Activated CD8-positive, alpha-beta memory T cell treated with anti-CD3 and anti-CD28 coated beads, Interleukin-2, amount 10 ng/mL, durations not matched to agents 7 days and 5 days (primary cell): ENCODE data around the gene CPXM2. TPM values are rescaled to one million over a fixed set of nuclear protein-coding genes. Genes with fewer than 3 reads are reported as not detected.

ENCODE experiments used
- ATAC-seq: fragments of 150-1000 bp; cut with Tn5 transposase; one replicate; pipeline ENCODE4 v1.10.0; 2021; ENCODE audit warnings: moderate library complexity
- CTCF ChIA-PET: fragments of 350-600 bp; sonication (Branson Sonifier 250); formaldehyde crosslinking; loops from one replicate; lab custom pipeline; 2021; ENCODE audit warnings: antibody characterized with exemption; lab: Charles Lee
- DNase-seq: peaks from one replicate; pipeline ENCODE4 v3.0.0-alpha.2; 2020
- H3K27ac Mint-ChIP-seq: one replicate; pipeline ENCODE4 v1.8.0; 2021; ENCODE audit warnings: mild to moderate bottlenecking, mixed read lengths
- H3K27me3 Mint-ChIP-seq: one replicate; pipeline ENCODE4 v1.8.0; 2021; ENCODE audit warnings: mixed read lengths
- H3K36me3 Mint-ChIP-seq: one replicate; pipeline ENCODE4 v1.8.0; 2021; ENCODE audit warnings: mild to moderate bottlenecking, mixed read lengths
- H3K4me1 Mint-ChIP-seq: one replicate; pipeline ENCODE4 v1.8.0; 2021; ENCODE audit warnings: mixed read lengths
- H3K4me3 Mint-ChIP-seq: one replicate; pipeline ENCODE4 v1.8.0; 2021; ENCODE audit warnings: mild to moderate bottlenecking, moderate library complexity, mixed read lengths
- H3K9me3 Mint-ChIP-seq: one replicate; pipeline ENCODE4 v1.8.0; 2022; ENCODE audit warnings: low read depth, mixed read lengths
- total RNA-seq, 2 experiments: library from RNA; stranded (reverse); gene quantifications; one replicate each; pipeline ENCODE4 v1.2.3, GENCODE V29; 2021

Gene CPXM2
- total RNA-seq, 2 experiments from 2014 or later = not detected

DNA sequence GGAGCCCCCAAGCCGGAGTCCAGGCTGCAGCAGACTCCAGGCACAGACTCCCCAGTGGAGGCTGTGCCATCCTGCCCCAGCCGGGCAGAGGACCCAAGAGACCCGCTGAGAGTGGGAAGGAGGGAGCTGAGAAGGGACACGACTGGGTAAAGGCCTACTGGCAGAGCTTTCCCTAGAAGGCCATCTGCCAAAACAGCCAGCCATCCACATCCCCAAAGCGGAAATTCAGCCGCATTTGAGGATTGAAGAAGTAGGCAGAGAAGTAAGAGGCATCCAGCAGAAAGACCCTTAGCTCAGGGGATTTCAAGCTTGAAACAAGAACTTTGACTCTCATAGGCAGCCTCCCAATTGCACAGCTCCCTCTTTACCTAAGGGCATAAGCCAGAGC lies 857 bp downstream of the CPXM2 start:
- H3K4me3 Mint-ChIP-seq = no peak overlapping the region
- H3K27ac Mint-ChIP-seq = no peak overlapping the region

DNA sequence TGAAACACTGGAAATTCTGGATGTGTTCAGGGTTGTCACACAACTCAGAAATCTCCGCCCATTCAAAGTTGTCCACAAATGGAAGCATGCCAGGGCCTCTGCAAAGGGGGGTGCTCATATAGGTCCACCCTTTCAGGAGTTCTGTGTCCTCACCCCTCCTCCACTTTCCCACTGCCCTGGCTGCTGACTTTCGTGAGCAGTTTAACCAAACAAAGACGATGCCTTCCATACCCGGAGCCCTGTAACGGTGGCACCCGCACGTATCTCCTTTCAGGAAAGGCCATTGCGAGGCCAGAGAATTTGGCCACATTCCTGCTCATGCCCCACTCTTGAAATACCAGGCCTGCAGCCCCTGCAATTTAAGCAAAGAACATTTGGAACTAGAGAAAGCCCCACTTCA lies 1.4 kb downstream of the CPXM2 start:
- Mint-ChIP-seq H3K4me3 (no peak overlapping the region), H3K27me3 (peaks cover 26% of the 10 kb centered on the region), H3K4me1 (no peaks in the 10 kb centered on the region), H3K27ac (no peak overlapping the region), H3K36me3 (no peaks in the 10 kb centered on the region), H3K9me3 (no peaks in the 10 kb centered on the region)
- ATAC-seq (no peak), DNase-seq (no peak)
- CTCF ChIA-PET = interaction anchor here (0.6 kb wide), 1 partner anchor 1010 kb away, joined by 3 read pairs; no protein-coding TSS in a partner anchor

More for the DNA sequence above, 857 bp downstream of the CPXM2 start:
- peaks cover 26% of the 10 kb centered on the region for H3K27me3 Mint-ChIP-seq
- ATAC-seq (no peak), DNase-seq (no peak)
- H3K4me1 Mint-ChIP-seq = no peaks in the 10 kb centered on the region
- no peaks in the 10 kb centered on the region for H3K36me3 Mint-ChIP-seq
- CTCF ChIA-PET = no interaction called here
- no peaks in the 10 kb centered on the region for H3K9me3 Mint-ChIP-seq

DNA sequence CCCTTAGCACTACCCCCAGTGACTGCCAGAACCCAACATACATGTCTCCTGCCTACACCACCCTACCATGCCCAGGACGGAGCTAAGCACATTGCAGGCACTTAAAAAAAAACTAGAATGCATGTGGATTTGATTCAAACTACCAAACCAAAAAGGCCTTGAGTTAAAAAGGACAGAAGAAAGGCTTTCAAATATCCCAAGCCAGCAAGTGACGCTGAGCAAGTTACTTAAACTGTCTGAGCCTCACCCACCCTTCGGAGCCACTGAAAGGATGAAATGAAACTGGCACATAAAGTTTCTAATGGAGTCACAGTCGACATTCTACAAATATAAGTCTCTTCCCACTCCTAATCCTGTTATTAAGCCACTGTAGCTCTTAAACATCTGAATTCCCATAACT lies 1.8 kb downstream of the CPXM2 start:
- ATAC-seq = no peak
- CTCF ChIA-PET = interaction anchor here (0.6 kb wide), 1 partner anchor 1011 kb away, joined by 3 read pairs; no protein-coding TSS in a partner anchor
- Mint-ChIP-seq H3K27ac (no peak overlapping the region), H3K4me1 (no peaks in the 10 kb centered on the region), H3K36me3 (no peaks in the 10 kb centered on the region), H3K27me3 (peaks cover 26% of the 10 kb centered on the region), H3K4me3 (no peak overlapping the region), H3K9me3 (no peaks in the 10 kb centered on the region)
- DNase-seq = no peak

DNA sequence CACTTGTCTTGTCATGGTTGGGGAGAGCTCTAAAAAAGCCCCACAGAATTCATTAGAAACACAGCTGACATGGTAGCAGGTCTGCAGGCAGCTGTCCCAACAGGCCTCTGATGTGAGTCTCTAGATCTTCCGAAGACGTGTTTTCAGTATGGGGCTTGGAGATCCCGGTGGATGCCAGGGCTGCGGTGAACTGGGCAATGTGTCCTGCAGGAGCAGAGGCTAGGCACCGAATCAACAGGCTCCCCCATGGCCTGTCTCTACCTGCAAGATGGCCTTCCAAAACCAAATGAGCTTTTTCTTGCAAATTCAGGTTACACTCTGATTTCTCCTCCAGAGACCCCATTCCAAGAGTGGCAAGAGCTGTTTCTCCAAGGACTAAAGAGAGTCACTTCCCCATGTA lies 2.9 kb downstream of the CPXM2 start:
- Mint-ChIP-seq H3K4me1 (no peaks in the 10 kb centered on the region), H3K9me3 (no peaks in the 10 kb centered on the region), H3K36me3 (no peaks in the 10 kb centered on the region), H3K4me3 (no peak overlapping the region), H3K27me3 (peaks cover 26% of the 10 kb centered on the region), H3K27ac (no peak overlapping the region)
- DNase-seq (no peak), ATAC-seq (no peak)
- CTCF ChIA-PET = no interaction called here

DNA sequence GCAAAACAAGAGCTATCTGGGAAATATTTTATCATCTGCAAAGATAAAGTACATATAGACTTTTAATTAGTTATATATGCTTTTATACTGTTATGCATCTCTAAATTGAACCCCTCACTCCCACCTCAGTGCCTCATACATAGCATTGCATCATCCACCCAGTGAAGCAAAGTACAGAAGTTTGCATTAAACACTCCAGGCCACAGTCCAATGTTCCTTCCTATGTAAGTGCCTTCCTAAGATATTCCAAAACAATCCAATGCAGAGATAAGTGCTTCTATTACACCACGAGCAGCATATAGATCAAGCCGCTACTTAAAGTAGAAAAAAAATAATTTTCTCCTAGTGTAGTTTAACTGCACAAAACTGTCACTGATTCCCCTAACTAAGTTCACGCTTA lies 3.4 kb downstream of the CPXM2 start:
- Mint-ChIP-seq H3K27me3 (peaks cover 26% of the 10 kb centered on the region), H3K36me3 (no peaks in the 10 kb centered on the region), H3K27ac (no peak overlapping the region), H3K4me1 (no peaks in the 10 kb centered on the region), H3K4me3 (no peak overlapping the region), H3K9me3 (no peaks in the 10 kb centered on the region)
- ATAC-seq (no peak), DNase-seq (no peak)
- CTCF ChIA-PET = no interaction called here

DNA sequence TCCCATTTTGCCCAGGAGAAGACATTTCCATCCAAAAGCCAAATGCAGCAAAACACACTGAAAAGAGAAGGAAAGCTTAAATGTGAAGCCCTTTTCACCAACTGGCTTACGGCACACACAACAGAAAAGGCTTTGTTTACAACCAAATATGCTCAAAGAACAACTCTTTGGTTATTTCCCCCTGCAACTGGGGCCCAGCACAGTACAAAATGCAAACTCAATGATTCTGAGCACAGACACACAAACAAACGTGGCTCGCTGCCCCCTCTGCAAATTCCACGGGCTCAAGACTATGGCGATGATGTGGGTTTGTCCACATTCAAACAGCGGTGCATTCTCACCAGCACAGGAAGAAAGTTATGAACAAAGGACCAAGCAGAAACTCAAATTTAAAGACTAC lies 5.3 kb downstream of the CPXM2 start:
- Mint-ChIP-seq H3K4me1 (no peaks in the 10 kb centered on the region), H3K4me3 (no peak overlapping the region), H3K27ac (no peak overlapping the region), H3K27me3 (peaks cover 15% of the 10 kb centered on the region), H3K9me3 (no peaks in the 10 kb centered on the region), H3K36me3 (no peaks in the 10 kb centered on the region)
- DNase-seq (no peak), ATAC-seq (no peak)
- CTCF ChIA-PET = no interaction called here

DNA sequence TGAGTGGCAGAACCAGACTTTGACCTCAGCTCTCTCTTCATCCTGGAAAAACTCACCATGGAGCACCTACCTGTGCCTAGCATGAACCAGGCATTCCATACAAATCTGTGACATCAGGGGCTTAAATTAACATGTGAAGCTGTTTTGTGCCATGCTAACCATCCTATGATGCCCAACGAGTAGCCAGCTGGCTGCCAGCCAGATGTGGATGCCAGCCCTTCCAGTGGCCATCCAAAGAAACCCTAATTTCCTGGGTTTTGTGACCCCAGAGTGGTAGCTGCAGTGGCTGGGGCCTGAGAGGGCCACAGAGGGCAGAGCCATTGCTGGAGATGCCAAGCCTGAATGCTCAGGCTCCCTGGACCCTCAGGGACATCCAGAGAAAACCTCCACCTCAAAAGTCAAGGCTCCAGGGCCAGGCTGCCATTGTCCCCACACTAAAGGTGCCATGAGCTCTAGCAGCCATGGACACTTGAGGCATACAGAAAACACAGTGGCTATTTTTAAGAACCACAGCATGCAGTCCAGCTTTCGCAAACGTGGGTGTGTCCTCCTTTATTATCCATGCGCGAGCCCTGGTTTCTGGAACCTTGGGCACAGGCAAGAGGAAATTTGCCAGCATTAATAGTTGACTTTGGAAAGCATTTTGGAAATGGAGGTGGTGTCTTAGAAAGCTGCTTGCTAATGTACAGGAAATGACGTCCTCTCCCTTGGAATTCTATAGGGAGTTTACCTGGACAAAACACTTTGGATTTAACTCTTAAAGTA lies 6.0 kb downstream of the CPXM2 start:
- ATAC-seq (no peak), DNase-seq (no peak)
- H3K36me3 Mint-ChIP-seq = no peaks in the 10 kb centered on the region
- no peaks in the 10 kb centered on the region for H3K9me3 Mint-ChIP-seq
- CTCF ChIA-PET = no interaction called here
- H3K4me3 Mint-ChIP-seq = no peak overlapping the region
- peaks cover 11% of the 10 kb centered on the region for H3K27me3 Mint-ChIP-seq
- no peak overlapping the region for H3K27ac Mint-ChIP-seq
- H3K4me1 Mint-ChIP-seq = no peaks in the 10 kb centered on the region

DNA sequence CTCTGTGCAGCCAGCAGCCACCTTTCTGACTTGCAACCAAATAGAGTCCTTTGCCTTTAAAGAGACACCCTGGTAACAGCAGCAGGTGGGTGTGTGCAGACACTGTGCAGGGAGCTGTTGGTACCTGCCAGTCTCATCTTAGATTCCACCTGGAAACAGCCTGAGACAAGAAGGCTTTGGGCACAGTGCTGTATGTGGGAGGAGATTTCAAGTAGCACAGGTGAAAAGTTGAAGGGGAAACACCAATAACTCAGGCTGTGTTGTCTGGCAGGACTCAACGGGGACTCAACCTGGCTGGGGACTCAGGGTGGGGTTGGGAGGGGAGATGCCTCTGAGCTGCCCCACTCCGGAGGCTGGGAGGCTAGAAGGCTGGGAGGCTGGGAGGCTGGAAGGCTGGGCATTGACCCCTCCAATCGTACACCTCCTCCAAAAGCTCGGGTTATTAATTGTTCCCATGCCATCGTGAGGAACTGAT lies 6.7 kb downstream of the CPXM2 start:
- no peak for ATAC-seq
- H3K27ac Mint-ChIP-seq = no peak overlapping the region
- no peak overlapping the region for H3K4me3 Mint-ChIP-seq
- H3K9me3 Mint-ChIP-seq = no peaks in the 10 kb centered on the region
- no peaks in the 10 kb centered on the region for H3K4me1 Mint-ChIP-seq
- CTCF ChIA-PET = no interaction called here
- peaks cover 4% of the 10 kb centered on the region for H3K27me3 Mint-ChIP-seq
- H3K36me3 Mint-ChIP-seq = no peaks in the 10 kb centered on the region
- DNase-seq = no peak

DNA sequence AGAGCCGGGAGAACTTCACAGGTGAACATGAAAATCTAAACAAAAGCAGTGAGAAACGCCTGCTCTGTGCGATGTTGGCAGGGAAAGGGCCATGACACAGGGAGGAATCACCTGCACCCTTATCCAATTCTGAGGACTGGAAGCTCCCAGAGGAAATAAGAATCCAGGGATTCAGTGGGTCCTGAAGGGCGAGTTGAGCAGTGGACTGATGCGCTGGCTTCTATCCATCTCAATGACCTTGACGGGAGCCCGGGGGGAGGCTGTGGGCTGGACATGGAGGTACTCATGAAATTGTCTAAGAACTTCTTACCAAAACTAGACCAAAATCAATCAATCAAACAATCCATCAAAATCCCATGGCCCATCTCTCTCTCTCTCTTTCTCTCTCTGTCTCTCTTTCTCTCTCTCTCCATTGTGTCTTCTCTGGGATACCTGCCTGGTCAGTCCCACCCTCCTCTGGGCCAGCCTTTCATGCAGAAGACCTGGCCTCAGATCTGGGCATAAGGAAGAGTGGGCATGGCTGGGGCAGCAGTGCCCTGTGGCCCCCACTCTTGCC lies 7.2 kb downstream of the CPXM2 start:
- no peaks in the 10 kb centered on the region for H3K4me1 Mint-ChIP-seq
- H3K27me3 Mint-ChIP-seq = peaks cover under 1% of the 10 kb centered on the region
- CTCF ChIA-PET = no interaction called here
- ATAC-seq (no peak), DNase-seq (no peak)
- H3K9me3 Mint-ChIP-seq = no peaks in the 10 kb centered on the region
- no peaks in the 10 kb centered on the region for H3K36me3 Mint-ChIP-seq
- H3K4me3 Mint-ChIP-seq = no peak overlapping the region
- no peak overlapping the region for H3K27ac Mint-ChIP-seq

DNA sequence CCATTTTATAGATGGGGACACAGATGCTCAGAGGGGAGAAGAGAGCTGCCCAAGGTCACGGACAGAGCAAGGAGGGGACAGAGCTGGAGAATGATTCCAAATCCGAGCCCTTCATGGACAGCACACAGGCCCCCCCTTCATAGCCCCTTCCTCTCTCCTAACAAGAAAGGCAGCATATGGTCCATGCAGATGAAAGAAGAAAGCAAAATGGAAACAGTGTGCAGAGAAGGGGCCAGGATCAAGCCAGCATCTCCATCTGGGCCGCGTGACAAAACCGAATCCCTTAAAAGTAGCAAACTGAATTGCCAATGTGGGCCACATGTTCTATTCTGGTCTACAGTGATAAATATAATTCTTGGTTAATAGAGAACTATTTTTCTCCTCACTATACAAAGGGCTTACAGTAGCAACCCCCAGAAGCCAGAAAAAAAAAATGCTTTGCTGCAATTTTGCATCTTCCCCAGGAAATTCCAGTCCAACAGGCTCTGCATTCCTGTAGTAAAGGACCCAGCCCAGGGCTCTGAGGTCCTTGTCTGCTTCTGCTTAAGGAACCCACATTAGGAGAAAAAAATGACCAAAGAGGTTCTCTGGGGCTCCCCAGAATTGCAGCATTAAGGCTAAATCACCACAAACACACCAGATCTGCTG lies 7.8 kb downstream of the CPXM2 start:
- no peak overlapping the region for H3K4me3 Mint-ChIP-seq
- ATAC-seq (no peak), DNase-seq (no peak)
- H3K36me3 Mint-ChIP-seq = no peaks in the 10 kb centered on the region
- H3K4me1 Mint-ChIP-seq = no peaks in the 10 kb centered on the region
- CTCF ChIA-PET = no interaction called here
- no peaks in the 10 kb centered on the region for H3K27me3 Mint-ChIP-seq
- no peaks in the 10 kb centered on the region for H3K9me3 Mint-ChIP-seq
- H3K27ac Mint-ChIP-seq = no peak overlapping the region

DNA sequence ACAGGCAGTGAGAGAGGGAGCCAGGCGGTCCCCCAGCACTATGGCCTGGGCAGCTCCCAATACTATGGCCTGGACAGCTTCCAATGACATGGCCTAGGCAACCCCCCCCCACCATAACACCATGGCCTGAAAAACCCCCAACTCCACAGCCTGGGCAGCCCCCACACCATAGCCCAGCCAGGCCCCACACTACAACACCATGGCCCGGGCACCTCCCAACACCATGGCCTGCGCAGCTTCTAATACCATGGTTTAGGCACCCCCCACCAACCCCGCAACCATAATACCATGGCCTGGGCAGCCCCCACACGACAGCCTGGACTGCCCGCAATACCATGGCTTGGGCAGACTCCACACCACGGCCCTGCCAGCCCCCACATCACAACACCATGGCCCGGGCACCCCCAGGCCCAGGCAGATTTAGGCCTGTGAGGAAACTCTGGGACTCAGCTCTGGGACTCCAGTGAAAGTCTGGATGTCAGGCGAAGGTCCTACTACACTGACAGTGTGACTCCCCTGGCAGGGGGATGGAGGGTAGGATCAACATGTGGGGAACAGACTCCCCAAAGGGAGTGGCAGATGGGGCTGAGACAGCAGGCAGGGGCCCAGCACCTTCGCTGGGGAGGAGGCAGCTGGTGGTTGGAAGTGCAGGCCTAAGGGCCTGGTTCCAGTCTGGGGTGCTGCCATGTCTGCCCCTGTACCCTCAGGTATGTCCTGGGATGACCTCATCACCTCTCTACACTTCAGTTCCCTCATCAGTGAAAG lies 8.7 kb downstream of the CPXM2 start:
- CTCF ChIA-PET = no interaction called here
- no peak for ATAC-seq
- Mint-ChIP-seq H3K27ac (no peak overlapping the region), H3K4me1 (no peaks in the 10 kb centered on the region), H3K27me3 (no peaks in the 10 kb centered on the region), H3K9me3 (no peaks in the 10 kb centered on the region), H3K36me3 (no peaks in the 10 kb centered on the region), H3K4me3 (no peak overlapping the region)
- DNase-seq = no peak

DNA sequence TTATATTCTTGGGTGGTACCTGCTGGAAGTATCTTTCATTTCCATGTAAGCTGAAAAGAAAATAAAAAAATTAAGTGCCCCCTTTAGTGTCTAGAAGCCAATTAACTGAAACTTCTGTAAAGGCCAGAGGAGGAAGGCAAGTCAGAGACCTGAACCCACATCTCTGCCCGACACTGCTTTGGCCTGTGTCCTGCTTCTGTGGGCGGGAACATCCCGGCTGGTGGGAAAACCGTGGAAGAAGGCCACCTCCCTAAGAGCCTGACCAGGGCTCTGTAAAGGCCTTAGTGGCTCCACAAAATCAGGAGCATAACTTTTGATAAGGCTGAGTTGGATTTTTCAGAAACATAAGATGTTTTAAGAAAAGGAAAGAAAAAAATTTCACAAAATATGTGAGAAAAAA lies 9.4 kb downstream of the CPXM2 start:
- Mint-ChIP-seq H3K9me3 (no peaks in the 10 kb centered on the region), H3K4me1 (no peaks in the 10 kb centered on the region), H3K27me3 (no peaks in the 10 kb centered on the region), H3K27ac (no peak overlapping the region), H3K4me3 (no peak overlapping the region), H3K36me3 (no peaks in the 10 kb centered on the region)
- no peak for ATAC-seq
- CTCF ChIA-PET = no interaction called here
- no peak for DNase-seq

DNA sequence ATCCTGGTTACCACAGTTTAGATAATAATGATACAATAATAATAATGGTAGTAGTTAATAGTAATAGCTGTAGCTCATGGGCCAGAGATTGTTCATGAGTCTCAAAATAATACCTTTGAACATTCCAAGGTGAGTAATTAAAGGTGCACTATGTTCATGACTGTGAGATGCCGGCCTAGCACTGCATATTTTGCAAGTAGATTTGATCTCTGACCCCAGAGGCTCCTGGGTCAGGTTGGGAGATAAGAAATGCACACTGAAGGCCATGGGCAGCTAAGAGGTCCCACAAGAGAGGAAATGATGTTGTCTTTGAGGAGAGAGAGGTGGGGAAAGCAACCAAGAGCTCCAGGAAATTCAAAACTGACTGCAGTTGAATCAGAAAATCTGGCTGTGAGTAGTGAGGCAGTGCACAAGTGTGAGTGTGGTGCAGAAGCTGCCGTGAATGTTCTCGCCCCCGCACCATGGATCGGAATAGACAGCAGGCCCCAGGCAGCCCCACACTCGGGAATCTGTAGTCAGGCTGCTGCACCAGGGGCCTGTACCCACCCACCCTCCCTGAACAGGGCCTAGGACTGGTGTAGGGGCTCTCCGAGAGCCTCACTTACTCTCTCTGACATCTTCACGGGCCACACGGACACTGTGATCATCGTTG lies 11.9 kb downstream of the CPXM2 start:
- no peak for DNase-seq
- H3K9me3 Mint-ChIP-seq = no peaks in the 10 kb centered on the region
- H3K27ac Mint-ChIP-seq = no peak overlapping the region
- no peaks in the 10 kb centered on the region for H3K4me1 Mint-ChIP-seq
- no peaks in the 10 kb centered on the region for H3K36me3 Mint-ChIP-seq
- H3K4me3 Mint-ChIP-seq = no peak overlapping the region
- CTCF ChIA-PET = interaction anchor here (0.6 kb wide), 1 partner anchor 504 kb away, joined by 4 read pairs; no protein-coding TSS in a partner anchor
- H3K27me3 Mint-ChIP-seq = no peaks in the 10 kb centered on the region
- ATAC-seq = no peak
